ENCODE measurements around the gene KIAA1143. TPM values are rescaled to one million over a fixed set of nuclear protein-coding genes. Genes with fewer than 3 reads are reported as not detected.

The KIAA1143 gene
- total and polyA plus RNA-seq, 9 of the 15 experiments (the other 6 are each of a cell fraction or from before 2014, with no cell fraction given), result 25.6 to 72.0 (median 42.2) TPM

DNA sequence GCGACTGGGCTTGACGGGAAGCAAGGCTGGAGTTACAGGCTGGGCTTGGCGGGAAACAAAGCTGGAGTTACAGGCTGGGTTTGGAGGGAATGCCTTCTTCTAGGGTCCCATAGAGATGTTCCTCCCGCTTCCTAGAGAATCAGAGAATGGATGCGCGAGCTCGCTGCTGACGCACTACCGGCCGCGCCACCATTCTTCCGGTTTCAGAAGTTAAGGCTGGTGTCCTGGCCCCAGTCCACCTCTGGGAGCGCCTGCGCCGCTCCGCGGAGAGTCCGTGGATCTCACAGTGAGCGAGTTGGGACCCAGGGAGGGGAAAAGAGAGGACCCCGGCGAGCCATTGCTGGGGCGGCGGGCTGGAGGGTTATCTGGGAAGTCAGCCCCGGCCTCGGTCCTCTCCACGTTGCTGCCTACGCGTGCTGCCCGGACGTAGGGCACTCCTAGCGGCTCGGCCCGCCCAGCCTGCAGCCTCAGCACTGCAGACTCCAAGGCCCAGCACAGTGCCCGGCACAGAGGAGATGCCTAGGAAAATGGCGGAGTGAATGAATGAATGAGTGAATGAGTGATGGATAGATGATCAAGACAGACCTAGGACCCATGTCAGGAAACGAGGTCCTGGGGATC lies 48.9 kb downstream of the KIAA1143 start, which contains the start of gene ZNF502 (continued):
- TF ChIP-seq ZBTB40 (IDR thresholded peaks at IDR 0.05) (peak; percentile 93), ZBTB40 (CRISPR knock-in tag; IDR thresholded peaks at IDR 0.05) (no peak), ZNF764 (CRISPR knock-in tag; IDR thresholded peaks at IDR 0.05; ENCODE audit: low read depth) (no peak), FOXJ2 (tag; IDR thresholded peaks at IDR 0.05) (no peak), ARNT (IDR thresholded peaks at IDR 0.05) (no peak), ZBTB12 (CRISPR knock-in tag; IDR thresholded peaks at IDR 0.05) (peak; percentile 84), PPARD (CRISPR knock-in tag; IDR thresholded peaks at IDR 0.05) (no peak), TBL1XR1 (IDR thresholded peaks at IDR 0.05; ENCODE audit: low read length in 2 of 2) (peak; percentile 34 to 85; a peak in 2 of 4 replicates), L3MBTL2 (IDR thresholded peaks at IDR 0.05) (peak; percentile 31; the same call in 1 of the 2 replicates), ZNF24 (IDR thresholded peaks at IDR 0.05) (peak; percentile 88), CTCF (IDR thresholded peaks at IDR 0.05 in 2 of 3, conservative IDR thresholded peaks at IDR 0.05 in 1 of 3; ENCODE audit: insufficient read depth in 2 of 3, low read depth in 1 of 3, low read length in 3 of 3) (peak; percentile 30 to 44 (median 34); a peak in 5 of 6 replicates), HDAC3 (IDR thresholded peaks at IDR 0.05; ENCODE audit: borderline replicate concordance, partially characterized antibody) (no peak), KAT2B (IDR thresholded peaks at IDR 0.05; ENCODE audit: low read depth, low read length) (no peak)

All from K562 (cell line).